ENCODE data around the gene SPAG16.
"Not testable (repeated sequence)": the region's sequence is repeated elsewhere in the genome, so short reads cannot be mapped to it uniquely, and the experiment has no call there.

Gene SPAG16

DNA sequence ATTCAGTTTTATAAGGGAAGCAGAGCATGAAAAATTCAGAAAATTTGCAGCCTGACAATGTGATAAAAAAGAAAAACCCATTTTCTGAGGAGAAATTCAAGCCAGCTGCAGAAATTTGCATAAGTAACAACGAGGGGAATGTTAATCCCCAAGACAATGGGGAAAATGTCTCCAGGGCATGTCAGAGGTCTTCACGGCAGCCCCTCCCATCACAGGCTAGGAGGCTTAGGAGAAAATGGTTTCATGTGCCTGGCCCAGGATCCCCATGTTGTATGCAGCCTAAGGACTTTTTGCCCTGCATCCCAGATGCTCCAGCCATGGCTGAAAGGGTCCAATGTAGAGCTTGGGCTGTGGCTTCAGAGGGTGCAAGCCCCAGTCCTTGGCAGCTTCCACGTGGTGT, 714.7 kb downstream of the SPAG16 start:
- not testable (repeated sequence) for H3K9me3 ChIP-seq (ENCODE audit: control insufficient read depth, low read length); H3K36me3 ChIP-seq (ENCODE audit: control insufficient read depth, insufficient read depth, low read length); H3K4me3 ChIP-seq (ENCODE audit: insufficient read depth, low read depth, low read length); H3K4me1 ChIP-seq (ENCODE audit: control insufficient read depth, insufficient read depth, low read length); H3K27ac ChIP-seq (ENCODE audit: insufficient read depth, low read depth, low read length, poor library complexity, severe bottlenecking); H3K27me3 ChIP-seq (ENCODE audit: control insufficient read depth, insufficient read depth, low read length, poor library complexity, severe bottlenecking)
- 68 to 72% methylated on average over 3 of the region's 3 CpGs for WGBS, 2 experiments

DNA sequence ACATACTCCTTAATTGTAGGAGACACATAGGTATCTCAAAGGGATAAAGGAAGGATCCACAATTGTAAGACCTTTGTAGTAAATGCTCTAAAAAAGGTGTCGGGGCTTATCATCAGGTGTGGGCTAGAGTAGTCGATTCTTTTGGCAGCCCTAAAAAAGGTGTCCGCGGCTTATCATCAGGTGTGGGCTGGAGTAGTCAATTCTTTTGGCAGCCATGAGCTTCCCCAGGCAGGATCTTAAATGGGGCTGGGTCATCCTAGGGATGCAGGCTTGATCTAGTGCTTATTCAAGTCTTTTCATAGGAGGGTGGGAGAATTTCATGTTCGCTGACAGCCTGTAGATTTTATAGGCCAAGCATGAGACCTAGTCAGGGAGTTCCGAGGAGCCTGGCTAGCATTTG, 720.2 kb downstream of the SPAG16 start:
- WGBS, 2 experiments = 92 to 94% methylated on average over 5 to 6 of the region's 6 CpGs
- H3K36me3 ChIP-seq (ENCODE audit: control insufficient read depth, insufficient read depth, low read length) = no peaks in the 10 kb centered on the region
- H3K9me3 ChIP-seq (ENCODE audit: control insufficient read depth, low read length) = no peaks in the 10 kb centered on the region
- no peak overlapping the region for H3K4me3 ChIP-seq (ENCODE audit: insufficient read depth, low read depth, low read length)
- H3K27ac ChIP-seq (ENCODE audit: insufficient read depth, low read depth, low read length, poor library complexity, severe bottlenecking) = no peak overlapping the region
- H3K27me3 ChIP-seq (ENCODE audit: control insufficient read depth, insufficient read depth, low read length, poor library complexity, severe bottlenecking) = no peaks in the 10 kb centered on the region
- no peaks in the 10 kb centered on the region for H3K4me1 ChIP-seq (ENCODE audit: control insufficient read depth, insufficient read depth, low read length)

DNA sequence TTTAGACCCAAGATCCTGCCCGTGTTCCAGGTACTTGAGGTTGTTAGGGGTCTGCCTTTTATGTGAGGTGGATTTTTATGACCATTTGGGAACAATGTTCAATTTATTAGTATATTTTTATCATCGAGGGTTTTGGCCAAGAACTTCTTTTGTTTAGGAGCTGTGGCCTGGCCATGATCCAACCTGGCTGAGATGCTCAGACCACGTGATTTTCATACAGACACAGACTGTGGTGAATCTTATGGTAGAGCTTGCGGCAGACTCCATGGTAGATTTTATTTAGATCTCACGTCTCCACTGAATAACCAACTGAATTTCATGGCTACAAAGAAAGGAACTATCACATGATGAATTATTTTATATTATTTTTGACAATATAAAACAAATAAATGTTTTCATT, 721.1 kb downstream of the SPAG16 start:
- no peaks in the 10 kb centered on the region for H3K27me3 ChIP-seq (ENCODE audit: control insufficient read depth, insufficient read depth, low read length, poor library complexity, severe bottlenecking)
- no peaks in the 10 kb centered on the region for H3K9me3 ChIP-seq (ENCODE audit: control insufficient read depth, low read length)
- WGBS, 2 experiments = 92 to 94% methylated on average over 4 of the region's 5 CpGs
- H3K36me3 ChIP-seq (ENCODE audit: control insufficient read depth, insufficient read depth, low read length) = no peaks in the 10 kb centered on the region
- no peaks in the 10 kb centered on the region for H3K4me1 ChIP-seq (ENCODE audit: control insufficient read depth, insufficient read depth, low read length)
- no peak overlapping the region for H3K4me3 ChIP-seq (ENCODE audit: insufficient read depth, low read depth, low read length)
- no peak overlapping the region for H3K27ac ChIP-seq (ENCODE audit: insufficient read depth, low read depth, low read length, poor library complexity, severe bottlenecking)

DNA sequence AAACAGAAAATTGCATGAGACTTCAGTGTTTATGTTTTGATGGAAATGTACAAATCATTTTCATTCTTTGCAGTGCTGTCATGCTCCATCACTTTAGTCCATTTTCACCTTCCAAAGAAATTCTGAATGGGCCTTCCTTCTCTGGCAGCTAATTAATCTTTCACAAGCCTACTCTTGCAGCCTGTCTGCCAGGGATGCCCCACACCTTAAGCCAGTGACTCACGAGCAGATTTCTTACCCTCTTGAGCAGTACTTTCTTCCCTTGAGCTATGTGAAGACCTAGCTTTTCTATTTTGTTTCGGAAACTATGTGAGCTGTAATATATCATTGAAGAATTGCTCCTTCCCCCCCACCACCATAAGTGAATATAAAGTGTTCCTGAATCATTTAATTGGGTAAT, 722.3 kb downstream of the SPAG16 start:
- H3K27me3 ChIP-seq (ENCODE audit: control insufficient read depth, insufficient read depth, low read length, poor library complexity, severe bottlenecking) = no peaks in the 10 kb centered on the region
- H3K4me1 ChIP-seq (ENCODE audit: control insufficient read depth, insufficient read depth, low read length) = no peaks in the 10 kb centered on the region
- H3K36me3 ChIP-seq (ENCODE audit: control insufficient read depth, insufficient read depth, low read length) = no peaks in the 10 kb centered on the region
- 57 to 80% methylated on average over 1 of the region's 2 CpGs for WGBS, 2 experiments
- H3K27ac ChIP-seq (ENCODE audit: insufficient read depth, low read depth, low read length, poor library complexity, severe bottlenecking) = no peak overlapping the region
- no peaks in the 10 kb centered on the region for H3K9me3 ChIP-seq (ENCODE audit: control insufficient read depth, low read length)
- H3K4me3 ChIP-seq (ENCODE audit: insufficient read depth, low read depth, low read length) = no peak overlapping the region

DNA sequence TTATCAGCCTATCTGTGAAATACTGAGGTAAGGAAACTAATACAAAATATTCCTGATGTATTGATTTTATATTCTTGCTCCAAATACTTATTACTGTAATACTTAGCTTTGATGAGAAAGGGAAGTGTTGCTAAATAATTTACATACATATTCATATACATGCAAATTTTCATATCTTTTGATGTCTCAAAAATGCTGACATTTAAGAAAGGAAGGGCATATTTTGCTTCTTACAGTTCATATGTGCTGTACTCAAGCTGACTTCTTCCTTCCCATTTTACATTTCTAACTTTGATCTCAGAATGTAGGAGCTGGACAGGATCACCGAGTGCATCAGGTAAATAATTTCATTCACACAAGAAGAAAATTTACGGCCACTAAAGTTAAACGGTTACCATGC, 727.4 kb downstream of the SPAG16 start:
- no peaks in the 10 kb centered on the region for H3K9me3 ChIP-seq (ENCODE audit: control insufficient read depth, low read length)
- no peaks in the 10 kb centered on the region for H3K36me3 ChIP-seq (ENCODE audit: control insufficient read depth, insufficient read depth, low read length)
- 95 to 98% methylated on average over 3 of the region's 3 CpGs for WGBS, 2 experiments
- no peak overlapping the region for H3K4me3 ChIP-seq (ENCODE audit: insufficient read depth, low read depth, low read length)
- no peak overlapping the region for H3K27ac ChIP-seq (ENCODE audit: insufficient read depth, low read depth, low read length, poor library complexity, severe bottlenecking)
- H3K27me3 ChIP-seq (ENCODE audit: control insufficient read depth, insufficient read depth, low read length, poor library complexity, severe bottlenecking) = no peaks in the 10 kb centered on the region
- H3K4me1 ChIP-seq (ENCODE audit: control insufficient read depth, insufficient read depth, low read length) = no peaks in the 10 kb centered on the region

DNA sequence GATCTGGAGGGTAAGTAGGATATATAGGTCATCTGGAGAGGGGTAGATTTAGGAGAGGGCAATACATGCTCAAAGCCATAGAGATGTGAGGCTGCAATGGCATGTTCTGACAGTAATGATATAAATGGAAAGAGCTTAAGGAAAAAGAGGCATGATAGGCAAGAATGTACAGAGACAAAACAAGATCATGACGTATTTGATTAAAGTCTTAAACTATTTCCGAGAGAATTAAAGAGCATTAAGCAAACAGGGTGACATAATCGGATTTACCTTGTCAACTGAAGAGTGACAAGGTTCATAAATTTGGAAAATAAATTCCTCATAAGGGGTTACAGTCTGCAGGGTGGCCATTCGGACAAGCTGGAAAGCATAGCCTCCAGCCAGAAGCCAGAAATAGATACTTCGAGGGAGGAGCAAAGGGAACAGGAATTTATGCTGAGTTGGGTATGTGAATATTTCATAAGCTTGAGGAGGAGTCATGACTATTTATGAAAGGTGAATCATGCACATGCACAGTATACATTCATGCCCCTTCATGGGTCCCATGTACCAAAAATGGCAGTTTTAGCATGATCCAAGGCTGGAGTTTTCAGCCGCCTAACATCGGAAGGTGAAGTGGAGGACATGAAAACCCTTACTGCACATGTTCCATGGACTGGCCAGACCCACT, 730.4 kb downstream of the SPAG16 start:
- 95% methylated on average over 7 of the region's 7 CpGs for WGBS, 2 experiments
- H3K4me1 ChIP-seq (ENCODE audit: control insufficient read depth, insufficient read depth, low read length) = no peaks in the 10 kb centered on the region
- H3K36me3 ChIP-seq (ENCODE audit: control insufficient read depth, insufficient read depth, low read length) = no peaks in the 10 kb centered on the region
- no peaks in the 10 kb centered on the region for H3K9me3 ChIP-seq (ENCODE audit: control insufficient read depth, low read length)
- no peak overlapping the region for H3K27ac ChIP-seq (ENCODE audit: insufficient read depth, low read depth, low read length, poor library complexity, severe bottlenecking)
- no peaks in the 10 kb centered on the region for H3K27me3 ChIP-seq (ENCODE audit: control insufficient read depth, insufficient read depth, low read length, poor library complexity, severe bottlenecking)
- H3K4me3 ChIP-seq (ENCODE audit: insufficient read depth, low read depth, low read length) = no peak overlapping the region

DNA sequence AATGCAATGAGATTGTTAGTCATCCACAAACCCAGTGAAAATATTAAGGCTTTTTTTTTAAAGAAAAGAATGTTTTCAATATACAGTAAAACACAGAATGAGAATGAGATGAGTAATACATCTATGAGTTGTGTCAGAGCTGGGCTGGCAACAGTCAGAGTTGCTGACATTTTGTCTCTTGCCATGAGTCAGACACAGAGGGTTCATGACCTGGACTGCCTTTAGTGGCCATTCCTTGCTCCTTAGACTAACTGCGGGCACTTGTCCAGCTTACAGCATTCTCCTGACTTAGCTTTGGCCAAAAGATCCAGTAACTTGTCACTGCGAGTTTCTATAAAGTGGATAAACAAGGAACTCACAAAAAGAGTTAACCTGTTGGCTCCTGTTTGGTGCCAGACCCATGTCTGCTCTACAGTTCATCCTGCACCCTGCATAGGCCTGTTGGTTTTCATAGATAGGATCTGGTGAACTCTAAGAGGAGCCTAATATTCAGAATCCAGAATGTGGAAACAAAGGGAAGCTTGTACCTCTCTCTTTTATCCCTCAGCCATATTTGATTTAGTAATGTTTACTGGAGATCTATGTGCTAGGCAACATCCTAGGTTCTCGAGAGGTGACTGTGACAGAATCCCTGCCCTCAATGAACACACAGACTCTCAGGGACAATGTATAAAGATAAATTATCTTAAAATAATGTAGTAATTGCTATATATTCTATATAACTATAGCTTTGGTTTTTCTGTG, 735.1 kb downstream of the SPAG16 start:
- no peaks in the 10 kb centered on the region for H3K4me1 ChIP-seq (ENCODE audit: control insufficient read depth, insufficient read depth, low read length)

DNA sequence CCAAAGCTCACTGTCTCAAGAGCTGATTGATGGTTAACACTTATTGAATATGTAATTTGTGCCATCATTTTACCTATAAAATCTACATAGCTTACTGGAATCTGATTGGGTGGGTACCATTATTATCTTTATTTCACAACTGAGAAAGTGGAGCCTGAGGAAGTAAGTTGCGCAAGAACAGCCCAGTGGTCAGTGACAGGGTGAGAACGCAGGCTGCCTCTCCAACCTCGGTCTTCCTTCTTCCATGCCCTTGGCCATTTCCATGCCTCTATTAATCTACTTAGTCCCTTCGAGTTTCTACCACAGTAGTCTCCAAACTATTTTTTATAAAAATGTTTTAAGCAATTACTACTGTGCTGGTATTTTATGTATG, 735.7 kb downstream of the SPAG16 start:
- H3K36me3 ChIP-seq (ENCODE audit: control insufficient read depth, insufficient read depth, low read length) = no peaks in the 10 kb centered on the region
- 96 to 98% methylated on average over 3 to 4 of the region's 4 CpGs for WGBS, 2 experiments
- no peaks in the 10 kb centered on the region for H3K27me3 ChIP-seq (ENCODE audit: control insufficient read depth, insufficient read depth, low read length, poor library complexity, severe bottlenecking)
- H3K27ac ChIP-seq (ENCODE audit: insufficient read depth, low read depth, low read length, poor library complexity, severe bottlenecking) = no peak overlapping the region
- H3K4me1 ChIP-seq (ENCODE audit: control insufficient read depth, insufficient read depth, low read length) = no peaks in the 10 kb centered on the region
- no peak overlapping the region for H3K4me3 ChIP-seq (ENCODE audit: insufficient read depth, low read depth, low read length)
- no peaks in the 10 kb centered on the region for H3K9me3 ChIP-seq (ENCODE audit: control insufficient read depth, low read length)

More for the DNA sequence above, 735.1 kb downstream of the SPAG16 start:
- WGBS, 2 experiments = 97 to 98% methylated on average over 2 of the region's 3 CpGs
- H3K27ac ChIP-seq (ENCODE audit: insufficient read depth, low read depth, low read length, poor library complexity, severe bottlenecking) = no peak overlapping the region
- H3K9me3 ChIP-seq (ENCODE audit: control insufficient read depth, low read length) = no peaks in the 10 kb centered on the region
- no peaks in the 10 kb centered on the region for H3K36me3 ChIP-seq (ENCODE audit: control insufficient read depth, insufficient read depth, low read length)
- H3K4me3 ChIP-seq (ENCODE audit: insufficient read depth, low read depth, low read length) = no peak overlapping the region
- no peaks in the 10 kb centered on the region for H3K27me3 ChIP-seq (ENCODE audit: control insufficient read depth, insufficient read depth, low read length, poor library complexity, severe bottlenecking)

DNA sequence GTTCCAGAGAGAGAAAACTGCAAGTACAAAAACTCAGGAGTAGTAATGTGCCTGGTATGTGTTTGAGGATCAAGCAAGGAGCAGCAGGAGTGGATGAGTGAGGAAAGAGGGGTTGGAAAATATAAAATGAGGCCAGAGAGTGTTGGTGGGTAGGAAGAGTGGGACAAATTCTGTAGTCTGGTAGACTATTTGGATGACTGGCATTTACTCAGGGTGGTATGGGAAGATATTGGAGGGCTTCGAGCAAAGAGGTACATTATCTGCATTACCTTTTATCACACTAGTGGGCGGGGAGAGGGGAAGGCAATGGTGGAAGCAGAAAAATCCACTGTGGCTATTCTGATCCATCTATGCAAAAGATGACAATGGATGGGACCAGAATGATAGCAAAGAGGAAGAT, 744.9 kb downstream of the SPAG16 start:
- H3K9me3 ChIP-seq (ENCODE audit: control insufficient read depth, low read length) = no peaks in the 10 kb centered on the region
- no peaks in the 10 kb centered on the region for H3K36me3 ChIP-seq (ENCODE audit: control insufficient read depth, insufficient read depth, low read length)
- WGBS, 2 experiments = 87 to 89% methylated on average over 1 to 2 of the region's 2 CpGs
- no peaks in the 10 kb centered on the region for H3K27me3 ChIP-seq (ENCODE audit: control insufficient read depth, insufficient read depth, low read length, poor library complexity, severe bottlenecking)
- no peak overlapping the region for H3K4me3 ChIP-seq (ENCODE audit: insufficient read depth, low read depth, low read length)
- H3K27ac ChIP-seq (ENCODE audit: insufficient read depth, low read depth, low read length, poor library complexity, severe bottlenecking) = no peak overlapping the region
- no peaks in the 10 kb centered on the region for H3K4me1 ChIP-seq (ENCODE audit: control insufficient read depth, insufficient read depth, low read length)

DNA sequence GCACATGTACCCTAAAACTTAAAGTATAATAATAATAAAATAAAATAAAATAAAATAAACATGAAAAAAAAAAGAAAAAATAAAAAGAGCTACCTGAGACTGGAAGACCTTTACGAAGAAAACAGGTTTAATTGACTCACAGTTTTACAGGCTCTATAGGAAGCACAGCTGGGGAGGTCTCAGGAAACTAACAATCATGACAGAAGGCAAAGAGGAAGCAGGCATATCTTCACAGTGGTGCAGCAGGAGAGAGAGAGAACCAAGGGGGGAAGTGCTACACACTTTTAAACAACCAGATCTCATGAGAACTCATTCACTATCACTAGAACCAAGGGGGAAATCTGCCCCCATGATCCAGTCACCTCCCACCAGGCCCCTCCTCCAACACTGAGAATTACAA, 747.3 kb downstream of the SPAG16 start:
- no peak overlapping the region for H3K4me3 ChIP-seq (ENCODE audit: insufficient read depth, low read depth, low read length)
- H3K27ac ChIP-seq (ENCODE audit: insufficient read depth, low read depth, low read length, poor library complexity, severe bottlenecking) = no peak overlapping the region
- H3K36me3 ChIP-seq (ENCODE audit: control insufficient read depth, insufficient read depth, low read length) = no peaks in the 10 kb centered on the region
- H3K4me1 ChIP-seq (ENCODE audit: control insufficient read depth, insufficient read depth, low read length) = no peaks in the 10 kb centered on the region
- WGBS, 2 experiments = 100% methylated on average over 1 of the region's 1 CpG
- H3K9me3 ChIP-seq (ENCODE audit: control insufficient read depth, low read length) = no peaks in the 10 kb centered on the region
- no peaks in the 10 kb centered on the region for H3K27me3 ChIP-seq (ENCODE audit: control insufficient read depth, insufficient read depth, low read length, poor library complexity, severe bottlenecking)
